HepG2 (cell line): ENCODE results near the gene TIAM1. TPM values are rescaled to one million over a fixed set of nuclear protein-coding genes. Genes with fewer than 3 reads are reported as not detected.

ENCODE experiments used
- NONO ChIP-seq, 2 experiments: fragments of 450-650 bp in 1 of 2; sonication (generic) in 1 of 2; formaldehyde crosslinking in 1 of 2; IDR thresholded peaks in 1 of 2; conservative IDR thresholded peaks in 1 of 2; 2 replicates each; pipeline versions ENCODE4 v1.6.1 to v1.8.0; 2017 to 2022; ENCODE audit warnings: mild to moderate bottlenecking in 1 of 2, missing genetic modification reagents in 1 of 2, moderate library complexity in 1 of 2
- PPARG ChIP-seq: conservative IDR thresholded peaks from 2 replicates; pipeline ENCODE4 v1.6.1; 2016; ENCODE audit warnings: missing biosample characterization, missing genetic modification reagents
- SETDB1 ChIP-seq: sonication (generic); formaldehyde crosslinking; IDR thresholded peaks from 2 replicates; pipeline ENCODE4 v1.5.1; 2020; ENCODE audit warnings: missing genetic modification reagents, mild to moderate bottlenecking, borderline replicate concordance
- polyA plus RNA-seq, 8 experiments: library from polyadenylated mRNA; depleted of rRNA in 3 of 8; stranded (reverse) in 7 of 8; unstranded in 1 of 8; fragments of >200 nt; fragmentation: Illumina TruSeq in 4 of 8; extraction: Trizol in 4 of 8; gene quantifications; 2 replicates each; pipeline versions ENCODE4 v1.2.1 to v1.2.3, GENCODE V29; 2011 to 2016; ENCODE audit warnings: low read depth in 4 of 8, missing spikeins in 1 of 8, mixed read lengths in 1 of 8; ENCODE audit not compliant: insufficient read depth in 1 of 8
- total RNA-seq, 5 experiments: library from RNA; depleted of rRNA; stranded (reverse); fragments of >200 nt; fragmentation: Illumina TruSeq; extraction: Trizol; gene quantifications; 2 replicates each; pipeline ENCODE4 v1.2.3, GENCODE V29; 2016; ENCODE audit warnings: low read depth in 1 of 5
- TF ChIP-seq, protein P1 (sequence below): sonication (generic); formaldehyde crosslinking; conservative IDR thresholded peaks from 2 replicates; pipeline ENCODE4 v1.4.0; 2020; ENCODE audit warnings: missing genetic modification reagents
- TF ChIP-seq, protein P2 (sequence below): sonication (generic); formaldehyde crosslinking; IDR thresholded peaks from 2 replicates; pipeline ENCODE4 v1.5.0; 2020; ENCODE audit warnings: mild to moderate bottlenecking, missing genetic modification reagents
- TF ChIP-seq, protein P3 (sequence below): IDR thresholded peaks from 2 replicates; pipeline ENCODE4 v1.4.0; 2020; ENCODE audit warnings: mild to moderate bottlenecking, missing genetic modification reagents

The TIAM1 gene
- total and polyA plus RNA-seq, 2 of the 13 experiments (the other 11 are each of a cell fraction or from before 2014, with no cell fraction given), result 0.13 to 0.24 TPM

DNA sequence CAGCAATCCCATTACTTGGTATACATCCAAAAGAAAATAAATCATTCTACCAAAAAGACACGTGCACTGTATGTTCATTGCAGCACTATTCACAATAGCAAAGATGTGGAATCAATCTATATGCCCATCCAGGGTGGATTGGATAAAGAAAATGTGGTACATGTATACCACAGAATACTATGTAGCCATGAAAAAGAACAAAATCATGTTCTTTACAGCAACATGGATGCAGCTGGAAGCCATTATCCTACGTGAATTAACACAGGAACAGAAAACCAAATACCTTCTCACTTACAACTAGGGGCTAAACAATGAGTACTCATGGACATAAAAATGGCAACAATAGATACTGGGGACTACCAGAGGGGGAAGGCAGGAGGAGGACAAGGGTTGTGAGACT lies 147.3 kb downstream of the TIAM1 start (continued):
- TF ChIP-seq, protein P1, sequence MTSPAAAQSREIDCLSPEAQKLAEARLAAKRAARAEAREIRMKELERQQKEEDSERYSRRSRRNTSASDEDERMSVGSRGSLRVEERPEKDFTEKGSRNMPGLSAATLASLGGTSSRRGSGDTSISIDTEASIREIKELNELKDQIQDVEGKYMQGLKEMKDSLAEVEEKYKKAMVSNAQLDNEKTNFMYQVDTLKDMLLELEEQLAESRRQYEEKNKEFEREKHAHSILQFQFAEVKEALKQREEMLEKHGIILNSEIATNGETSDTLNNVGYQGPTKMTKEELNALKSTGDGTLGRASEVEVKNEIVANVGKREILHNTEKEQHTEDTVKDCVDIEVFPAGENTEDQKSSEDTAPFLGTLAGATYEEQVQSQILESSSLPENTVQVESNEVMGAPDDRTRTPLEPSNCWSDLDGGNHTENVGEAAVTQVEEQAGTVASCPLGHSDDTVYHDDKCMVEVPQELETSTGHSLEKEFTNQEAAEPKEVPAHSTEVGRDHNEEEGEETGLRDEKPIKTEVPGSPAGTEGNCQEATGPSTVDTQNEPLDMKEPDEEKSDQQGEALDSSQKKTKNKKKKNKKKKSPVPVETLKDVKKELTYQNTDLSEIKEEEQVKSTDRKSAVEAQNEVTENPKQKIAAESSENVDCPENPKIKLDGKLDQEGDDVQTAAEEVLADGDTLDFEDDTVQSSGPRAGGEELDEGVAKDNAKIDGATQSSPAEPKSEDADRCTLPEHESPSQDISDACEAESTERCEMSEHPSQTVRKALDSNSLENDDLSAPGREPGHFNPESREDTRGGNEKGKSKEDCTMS, result no peak
- TF ChIP-seq SETDB1 (no peak), NONO (IDR thresholded peaks at IDR 0.05) (no peak), NONO (CRISPR knock-in tag; conservative IDR thresholded peaks at IDR 0.05) (no peak), PPARG (no peak)
- TF ChIP-seq, protein P2, sequence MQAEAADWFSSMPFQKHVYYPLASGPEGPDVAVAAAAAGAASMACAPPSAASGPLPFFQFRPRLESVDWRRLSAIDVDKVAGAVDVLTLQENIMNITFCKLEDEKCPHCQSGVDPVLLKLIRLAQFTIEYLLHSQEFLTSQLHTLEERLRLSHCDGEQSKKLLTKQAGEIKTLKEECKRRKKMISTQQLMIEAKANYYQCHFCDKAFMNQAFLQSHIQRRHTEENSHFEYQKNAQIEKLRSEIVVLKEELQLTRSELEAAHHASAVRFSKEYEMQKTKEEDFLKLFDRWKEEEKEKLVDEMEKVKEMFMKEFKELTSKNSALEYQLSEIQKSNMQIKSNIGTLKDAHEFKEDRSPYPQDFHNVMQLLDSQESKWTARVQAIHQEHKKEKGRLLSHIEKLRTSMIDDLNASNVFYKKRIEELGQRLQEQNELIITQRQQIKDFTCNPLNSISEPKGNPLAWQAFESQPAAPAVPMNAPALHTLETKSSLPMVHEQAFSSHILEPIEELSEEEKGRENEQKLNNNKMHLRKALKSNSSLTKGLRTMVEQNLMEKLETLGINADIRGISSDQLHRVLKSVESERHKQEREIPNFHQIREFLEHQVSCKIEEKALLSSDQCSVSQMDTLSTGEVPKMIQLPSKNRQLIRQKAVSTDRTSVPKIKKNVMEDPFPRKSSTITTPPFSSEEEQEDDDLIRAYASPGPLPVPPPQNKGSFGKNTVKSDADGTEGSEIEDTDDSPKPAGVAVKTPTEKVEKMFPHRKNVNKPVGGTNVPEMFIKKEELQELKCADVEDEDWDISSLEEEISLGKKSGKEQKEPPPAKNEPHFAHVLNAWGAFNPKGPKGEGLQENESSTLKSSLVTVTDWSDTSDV (CRISPR knock-in tag), result no peak
- TF ChIP-seq, protein P3, sequence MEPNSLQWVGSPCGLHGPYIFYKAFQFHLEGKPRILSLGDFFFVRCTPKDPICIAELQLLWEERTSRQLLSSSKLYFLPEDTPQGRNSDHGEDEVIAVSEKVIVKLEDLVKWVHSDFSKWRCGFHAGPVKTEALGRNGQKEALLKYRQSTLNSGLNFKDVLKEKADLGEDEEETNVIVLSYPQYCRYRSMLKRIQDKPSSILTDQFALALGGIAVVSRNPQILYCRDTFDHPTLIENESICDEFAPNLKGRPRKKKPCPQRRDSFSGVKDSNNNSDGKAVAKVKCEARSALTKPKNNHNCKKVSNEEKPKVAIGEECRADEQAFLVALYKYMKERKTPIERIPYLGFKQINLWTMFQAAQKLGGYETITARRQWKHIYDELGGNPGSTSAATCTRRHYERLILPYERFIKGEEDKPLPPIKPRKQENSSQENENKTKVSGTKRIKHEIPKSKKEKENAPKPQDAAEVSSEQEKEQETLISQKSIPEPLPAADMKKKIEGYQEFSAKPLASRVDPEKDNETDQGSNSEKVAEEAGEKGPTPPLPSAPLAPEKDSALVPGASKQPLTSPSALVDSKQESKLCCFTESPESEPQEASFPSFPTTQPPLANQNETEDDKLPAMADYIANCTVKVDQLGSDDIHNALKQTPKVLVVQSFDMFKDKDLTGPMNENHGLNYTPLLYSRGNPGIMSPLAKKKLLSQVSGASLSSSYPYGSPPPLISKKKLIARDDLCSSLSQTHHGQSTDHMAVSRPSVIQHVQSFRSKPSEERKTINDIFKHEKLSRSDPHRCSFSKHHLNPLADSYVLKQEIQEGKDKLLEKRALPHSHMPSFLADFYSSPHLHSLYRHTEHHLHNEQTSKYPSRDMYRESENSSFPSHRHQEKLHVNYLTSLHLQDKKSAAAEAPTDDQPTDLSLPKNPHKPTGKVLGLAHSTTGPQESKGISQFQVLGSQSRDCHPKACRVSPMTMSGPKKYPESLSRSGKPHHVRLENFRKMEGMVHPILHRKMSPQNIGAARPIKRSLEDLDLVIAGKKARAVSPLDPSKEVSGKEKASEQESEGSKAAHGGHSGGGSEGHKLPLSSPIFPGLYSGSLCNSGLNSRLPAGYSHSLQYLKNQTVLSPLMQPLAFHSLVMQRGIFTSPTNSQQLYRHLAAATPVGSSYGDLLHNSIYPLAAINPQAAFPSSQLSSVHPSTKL (CRISPR knock-in tag), result no peak
